DMS53 treated with DMSO at 0.1 percent for 48 hours (cell line): ENCODE measurements around the gene ELOB.

Source experiments
- DNase-seq: peaks from one replicate; lab custom pipeline; 2025; ENCODE audit not compliant: unreplicated experiment; lab: John Stamatoyannopoulos, UW

ELOB gene

GRCh38 chr16:2769100-2769529, 8.0 kb downstream of the ELOB start:
- DNase-seq, result no peak

DNA sequence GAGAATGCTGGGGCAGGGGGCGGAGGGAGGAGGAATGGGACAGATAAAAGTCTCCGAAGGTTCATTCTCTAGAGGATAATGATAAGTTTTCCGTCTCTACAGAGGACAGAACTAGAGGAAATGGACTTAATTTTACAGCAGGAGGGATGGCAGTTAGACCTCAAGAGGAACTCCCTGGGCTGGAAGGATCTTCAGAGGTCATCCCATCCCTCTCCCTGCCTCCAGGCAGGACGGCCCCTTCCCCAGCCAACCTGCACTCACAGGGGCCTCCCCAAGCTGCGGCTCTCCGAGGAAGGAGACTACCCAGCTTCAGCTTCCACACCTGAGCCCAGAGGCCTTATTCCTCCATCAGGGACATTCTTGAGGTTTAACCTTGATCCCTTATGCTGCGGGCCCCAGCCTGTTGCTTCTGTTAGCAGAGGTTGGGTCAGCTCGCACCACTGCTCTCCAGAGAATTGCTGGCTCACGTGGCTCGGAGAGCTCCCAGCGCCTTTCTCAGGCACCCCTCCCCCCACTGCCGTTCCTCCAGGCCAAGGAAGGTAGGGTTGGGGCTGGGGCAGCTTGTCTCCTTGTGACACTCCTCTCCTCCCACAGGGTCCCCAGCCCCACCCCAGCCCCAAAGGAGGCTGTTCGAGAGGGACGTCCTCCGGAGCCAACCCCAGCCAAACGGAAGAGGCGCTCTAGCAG, 8.5 kb downstream of the ELOB start:
- no peak for DNase-seq

DNA sequence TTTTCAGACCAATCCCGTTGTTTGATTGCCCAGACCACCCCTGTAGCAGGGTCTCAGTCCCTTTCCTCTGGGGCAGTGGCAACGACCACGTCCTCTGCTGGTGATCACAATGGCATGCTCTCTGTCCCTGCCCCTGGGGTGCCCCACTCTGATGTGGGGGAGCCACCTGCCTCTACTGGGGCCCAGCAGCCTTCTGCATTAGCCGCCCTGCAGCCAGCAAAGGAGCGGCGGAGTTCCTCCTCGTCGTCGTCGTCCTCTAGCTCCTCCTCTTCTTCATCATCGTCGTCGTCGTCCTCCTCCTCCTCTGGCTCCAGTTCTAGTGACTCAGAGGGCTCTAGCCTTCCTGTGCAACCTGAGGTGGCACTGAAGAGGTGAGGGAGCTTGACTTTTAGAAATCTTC, 9.2 kb downstream of the ELOB start:
- no peak for DNase-seq

- no peak for DNase-seq
Measured at GRCh38 chr16:2767140-2767731, 9.8 kb downstream of the ELOB start.

- no peak for DNase-seq
Measured at GRCh38 chr16:2766430-2767139, 10.5 kb downstream of the ELOB start.

DNA sequence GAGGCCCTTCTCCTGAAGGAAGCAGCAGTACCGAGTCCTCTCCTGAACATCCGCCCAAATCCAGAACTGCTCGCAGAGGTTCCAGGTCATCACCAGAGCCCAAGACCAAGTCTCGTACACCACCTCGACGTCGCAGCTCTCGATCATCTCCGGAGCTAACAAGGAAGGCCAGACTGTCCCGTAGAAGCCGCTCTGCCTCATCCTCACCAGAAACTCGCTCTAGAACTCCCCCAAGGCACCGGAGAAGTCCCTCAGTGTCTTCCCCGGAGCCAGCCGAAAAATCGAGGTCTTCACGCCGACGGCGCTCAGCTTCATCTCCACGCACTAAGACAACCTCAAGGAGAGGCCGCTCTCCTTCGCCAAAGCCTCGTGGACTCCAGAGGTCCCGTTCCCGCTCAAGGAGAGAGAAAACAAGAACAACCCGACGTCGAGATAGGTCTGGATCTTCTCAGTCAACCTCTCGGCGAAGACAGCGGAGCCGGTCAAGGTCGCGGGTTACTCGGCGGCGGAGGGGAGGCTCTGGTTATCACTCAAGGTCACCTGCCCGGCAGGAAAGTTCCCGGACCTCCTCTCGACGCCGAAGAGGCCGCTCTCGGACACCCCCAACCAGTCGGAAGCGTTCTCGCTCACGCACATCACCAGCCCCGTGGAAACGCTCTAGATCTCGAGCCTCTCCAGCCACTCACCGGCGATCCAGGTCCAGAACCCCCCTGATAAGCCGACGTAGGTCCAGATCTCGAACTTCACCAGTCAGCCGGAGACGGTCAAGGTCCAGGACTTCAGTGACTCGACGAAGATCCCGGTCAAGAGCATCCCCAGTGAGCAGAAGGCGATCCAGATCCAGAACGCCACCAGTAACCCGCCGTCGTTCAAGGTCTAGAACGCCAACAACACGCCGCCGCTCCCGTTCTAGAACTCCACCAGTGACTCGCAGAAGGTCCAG, 11.3 kb downstream of the ELOB start:
- DNase-seq, result no peak

DNA sequence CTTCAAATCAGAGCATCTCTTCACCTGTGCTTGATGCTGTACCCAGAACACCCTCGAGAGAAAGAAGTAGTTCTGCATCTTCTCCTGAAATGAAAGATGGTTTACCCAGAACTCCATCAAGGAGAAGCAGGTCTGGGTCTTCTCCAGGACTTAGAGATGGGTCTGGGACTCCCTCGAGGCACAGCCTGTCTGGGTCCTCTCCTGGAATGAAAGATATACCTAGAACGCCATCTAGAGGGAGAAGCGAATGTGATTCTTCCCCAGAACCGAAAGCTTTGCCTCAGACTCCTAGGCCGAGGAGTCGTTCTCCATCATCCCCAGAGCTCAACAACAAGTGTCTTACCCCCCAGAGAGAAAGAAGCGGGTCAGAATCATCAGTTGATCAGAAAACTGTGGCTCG, 12.4 kb downstream of the ELOB start:
- no peak for DNase-seq

DNA sequence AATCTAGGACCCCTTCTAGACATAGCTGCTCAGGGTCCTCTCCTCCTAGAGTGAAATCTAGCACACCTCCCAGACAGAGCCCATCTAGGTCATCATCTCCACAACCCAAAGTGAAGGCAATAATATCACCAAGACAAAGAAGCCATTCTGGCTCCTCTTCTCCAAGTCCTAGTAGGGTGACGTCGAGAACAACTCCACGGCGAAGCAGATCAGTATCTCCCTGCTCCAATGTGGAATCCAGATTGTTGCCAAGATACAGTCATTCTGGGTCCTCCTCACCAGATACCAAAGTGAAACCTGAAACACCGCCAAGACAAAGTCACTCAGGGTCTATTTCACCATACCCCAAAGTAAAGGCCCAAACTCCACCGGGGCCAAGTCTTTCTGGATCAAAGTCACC, 13.9 kb downstream of the ELOB start:
- no peak for DNase-seq

- no peak for DNase-seq
Measured at GRCh38 chr16:2762711-2763110, 14.4 kb downstream of the ELOB start.

DNA sequence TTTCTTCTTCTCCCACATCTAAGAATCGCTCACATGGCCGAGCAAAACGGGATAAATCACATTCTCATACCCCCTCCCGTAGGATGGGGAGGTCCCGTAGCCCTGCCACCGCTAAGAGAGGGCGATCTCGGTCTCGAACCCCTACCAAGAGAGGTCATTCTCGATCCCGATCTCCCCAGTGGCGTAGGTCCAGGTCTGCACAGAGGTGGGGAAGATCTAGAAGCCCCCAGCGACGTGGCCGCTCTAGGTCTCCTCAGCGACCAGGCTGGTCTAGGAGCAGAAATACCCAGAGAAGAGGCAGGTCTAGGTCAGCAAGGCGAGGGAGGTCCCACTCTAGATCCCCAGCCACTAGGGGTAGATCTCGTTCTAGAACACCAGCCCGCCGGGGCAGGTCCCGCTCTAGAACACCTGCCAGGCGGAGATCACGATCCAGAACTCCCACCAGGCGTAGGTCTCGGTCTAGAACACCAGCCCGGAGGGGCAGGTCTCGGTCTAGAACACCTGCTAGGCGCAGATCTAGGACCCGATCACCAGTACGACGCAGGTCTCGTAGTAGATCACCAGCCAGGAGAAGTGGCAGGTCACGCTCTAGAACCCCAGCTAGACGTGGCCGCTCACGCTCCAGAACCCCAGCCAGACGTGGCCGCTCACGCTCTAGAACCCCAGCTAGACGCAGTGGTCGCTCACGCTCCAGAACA, 15.0 kb downstream of the ELOB start:
- no peak for DNase-seq

DNA sequence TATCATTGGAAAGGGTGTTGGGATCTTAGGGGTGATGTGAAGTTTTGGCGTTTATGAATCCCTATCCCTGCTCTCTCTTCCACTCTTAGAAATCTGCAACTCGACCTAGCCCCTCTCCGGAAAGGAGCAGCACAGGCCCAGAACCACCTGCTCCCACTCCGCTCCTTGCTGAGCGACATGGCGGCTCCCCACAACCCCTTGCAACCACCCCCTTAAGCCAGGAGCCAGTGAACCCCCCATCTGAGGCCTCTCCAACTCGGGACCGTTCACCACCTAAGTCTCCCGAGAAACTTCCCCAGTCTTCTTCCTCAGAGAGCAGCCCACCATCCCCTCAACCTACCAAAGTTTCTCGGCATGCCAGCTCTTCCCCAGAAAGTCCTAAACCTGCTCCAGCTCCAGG, 15.6 kb downstream of the ELOB start:
- DNase-seq, result no peak

DNA sequence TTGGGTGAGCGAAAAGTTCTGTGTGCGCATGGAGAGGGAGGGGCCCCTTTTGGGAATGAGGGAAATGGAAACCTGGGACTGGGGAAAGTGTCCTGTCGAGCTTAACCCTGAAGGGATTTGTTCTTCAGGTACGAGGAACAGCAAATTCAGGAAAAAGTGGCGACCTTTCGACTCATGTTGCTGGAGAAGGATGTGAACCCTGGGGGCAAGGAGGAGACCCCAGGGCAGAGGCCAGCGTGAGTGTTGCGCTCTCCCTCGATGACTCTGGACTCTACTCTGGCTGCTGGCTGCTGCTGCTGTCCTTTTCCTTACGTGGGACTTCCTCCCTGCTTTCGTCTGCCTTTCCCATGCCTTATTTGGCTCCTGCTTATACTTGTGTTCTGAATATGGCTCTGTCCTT, 19.7 kb downstream of the ELOB start:
- no peak for DNase-seq

GRCh38 chr16:2756288-2757015, 20.6 kb downstream of the ELOB start:
- no peak for DNase-seq

GRCh38 chr16:2755158-2755557, 21.9 kb downstream of the ELOB start:
- DNase-seq, result no peak

DNA sequence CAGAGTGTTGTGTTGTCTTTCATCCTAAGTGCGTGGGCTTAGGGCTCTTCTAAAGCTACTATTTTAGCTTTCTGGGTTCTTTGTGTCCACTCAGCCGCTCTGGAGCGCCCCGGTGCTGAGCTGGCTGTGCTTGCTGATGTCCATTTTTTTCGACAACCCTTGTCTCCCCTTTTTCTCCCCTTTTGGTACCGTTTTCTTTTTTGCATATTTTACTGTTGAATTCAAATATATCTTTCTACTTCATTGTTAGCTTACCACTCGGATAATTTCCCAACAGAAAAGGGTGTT, 23.4 kb downstream of the ELOB start:
- DNase-seq, result no peak

- peak; percentile 44 for DNase-seq
Measured at GRCh38 chr16:2752850-2753732, 24.0 kb downstream of the ELOB start.

DNA sequence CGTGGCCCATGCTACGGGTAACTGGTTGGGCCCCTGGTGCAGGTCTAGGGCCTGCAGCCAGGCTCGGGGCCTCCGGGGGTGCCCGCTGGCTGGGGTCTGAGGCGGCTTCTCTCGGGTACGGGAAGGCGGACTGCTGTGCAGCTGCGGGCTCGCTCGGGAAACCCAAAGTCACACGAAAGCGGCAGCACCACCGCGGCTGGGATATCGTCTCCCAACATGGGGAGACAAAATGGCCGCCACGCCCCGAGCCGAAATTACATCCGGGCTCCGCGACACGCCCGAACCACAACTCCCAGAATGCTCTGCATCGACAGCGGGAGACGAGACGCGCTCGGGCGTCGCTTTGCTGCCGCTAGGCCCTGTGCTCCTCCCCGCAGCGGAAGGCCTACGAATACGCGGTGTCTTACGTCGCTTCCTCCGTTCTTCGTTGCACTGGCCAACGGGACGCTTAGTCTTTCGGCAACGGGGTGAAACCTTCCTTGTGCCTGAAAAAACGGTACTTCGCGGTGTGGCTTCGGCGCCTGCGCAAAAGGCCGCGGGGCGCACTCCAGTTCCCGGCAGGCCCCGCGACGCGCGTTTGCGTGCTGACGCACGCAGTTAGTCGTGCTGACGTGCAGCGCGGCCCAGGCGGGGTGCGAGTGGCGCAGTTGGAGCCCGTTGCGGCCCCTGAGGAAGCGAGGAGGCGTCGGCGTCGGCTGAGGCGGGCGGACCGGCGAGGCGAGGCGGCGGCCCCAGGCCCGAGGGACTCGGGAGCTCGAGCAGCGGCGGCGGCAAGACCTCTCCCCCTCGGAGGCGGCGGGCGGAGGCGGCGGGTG, 24.8 kb downstream of the ELOB start, which contains the start of gene SRRM2:
Gene SRRM2 (plus strand): TSS at position 604 of the 815 bp plus-strand sequence. CDS start 3,727 bp downstream, outside the sequence.
- peak; percentile 88 for DNase-seq

GRCh38 chr16:2751577-2752034, 25.5 kb downstream of the ELOB start:
- DNase-seq, result no peak
